ENCODE results near the gene CAMK2B. TPM values are rescaled to one million over a fixed set of nuclear protein-coding genes. Genes with fewer than 3 reads are reported as not detected.

The CAMK2B gene
- total and polyA plus RNA-seq, 9 donors = 0.22 to 1.4 (median 0.45) TPM; not detected in 2

- DNase-seq = no peak
- Histone ChIP-seq H3K9me3 (no peaks in the 10 kb centered on the region), H3K27ac (no peak overlapping the region), H3K36me3 (no peaks in the 10 kb centered on the region), H3K4me1 (ENCODE audit: insufficient read depth) (no peaks in the 10 kb centered on the region), H3K27me3 (no peaks in the 10 kb centered on the region), H3K4me3 (no peak overlapping the region)
- TF ChIP-seq EP300 (IDR thresholded peaks at IDR 0.05) (no peak), CTCF (IDR thresholded peaks at IDR 0.05) (no peak), POLR2A (IDR thresholded peaks at IDR 0.05) (no peak)
- intact Hi-C loops (cut with DNase I) = no loop called here
- 71 to 80% (median 80%) methylated on average over 9 of the region's 9 CpGs for WGBS, 3 donors
Observed at GRCh38 chr7:44348851-44349781, 23.7 kb upstream of the CAMK2B start.

- 83 to 92% (median 85%) methylated on average over 2 of the region's 2 CpGs for WGBS, 3 donors
- Histone ChIP-seq H3K4me3 (no peak overlapping the region), H3K27me3 (no peaks in the 10 kb centered on the region), H3K9me3 (no peaks in the 10 kb centered on the region), H3K4me1 (ENCODE audit: insufficient read depth) (no peaks in the 10 kb centered on the region), H3K36me3 (no peaks in the 10 kb centered on the region), H3K27ac (no peak overlapping the region)
- no peak for DNase-seq
- intact Hi-C loops (cut with DNase I) = no loop called here
- TF ChIP-seq CTCF (IDR thresholded peaks at IDR 0.05) (no peak), POLR2A (IDR thresholded peaks at IDR 0.05) (no peak), EP300 (IDR thresholded peaks at IDR 0.05) (no peak)
Observed at GRCh38 chr7:44348300-44348699, 22.9 kb upstream of the CAMK2B start.

GRCh38 chr7:44347546-44348114, 22.2 kb upstream of the CAMK2B start:
- Histone ChIP-seq H3K4me3 (no peak overlapping the region), H3K9me3 (no peaks in the 10 kb centered on the region)
- no peak for DNase-seq

DNA sequence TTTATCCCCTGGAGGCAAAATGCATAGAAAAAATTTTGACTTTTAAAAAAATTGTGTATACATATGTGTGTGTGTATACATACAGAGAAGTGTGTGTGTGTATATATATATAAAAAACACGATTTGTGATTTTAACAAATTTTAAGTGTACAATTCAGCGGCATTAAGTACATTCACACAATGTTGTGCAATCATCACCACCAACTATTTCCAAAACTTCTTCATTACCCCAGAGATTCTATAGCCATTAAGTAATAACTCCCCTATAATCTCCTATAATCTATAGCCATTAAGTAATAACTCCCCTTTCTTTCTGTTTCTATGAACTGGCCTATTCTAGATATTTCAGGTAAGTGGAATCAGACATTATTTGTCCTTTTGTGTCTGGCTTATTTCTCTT, 20.7 kb upstream of the CAMK2B start:
- 92 to 93% (median 92%) methylated on average over 2 of the region's 2 CpGs for WGBS, 3 donors

More at GRCh38 chr7:44347546-44348114, 22.2 kb upstream of the CAMK2B start:
- TF ChIP-seq CTCF (IDR thresholded peaks at IDR 0.05) = no peak
- TF ChIP-seq POLR2A (IDR thresholded peaks at IDR 0.05) = no peak
- TF ChIP-seq EP300 (IDR thresholded peaks at IDR 0.05) = no peak
- Histone ChIP-seq H3K4me1 (ENCODE audit: insufficient read depth) (no peaks in the 10 kb centered on the region), H3K27me3 (no peaks in the 10 kb centered on the region), H3K27ac (no peak overlapping the region), H3K36me3 (no peaks in the 10 kb centered on the region)
- intact Hi-C loops (cut with DNase I) = no loop called here

More for the DNA sequence above, 20.7 kb upstream of the CAMK2B start:
- Histone ChIP-seq H3K27ac (no peak overlapping the region), H3K27me3 (no peaks in the 10 kb centered on the region), H3K36me3 (no peaks in the 10 kb centered on the region), H3K4me3 (no peak overlapping the region), H3K9me3 (no peaks in the 10 kb centered on the region), H3K4me1 (ENCODE audit: insufficient read depth) (no peaks in the 10 kb centered on the region)
- intact Hi-C loops (cut with DNase I) = no loop called here
- DNase-seq = no peak
- TF ChIP-seq EP300 (IDR thresholded peaks at IDR 0.05) = no peak
- TF ChIP-seq POLR2A (IDR thresholded peaks at IDR 0.05) = no peak
- TF ChIP-seq CTCF (IDR thresholded peaks at IDR 0.05) = no peak
